Skin of body (tissue), 2 donors: ENCODE results near the gene E2F3. TPM values are rescaled to one million over a fixed set of nuclear protein-coding genes. Genes with fewer than 3 reads are reported as not detected.
A peak's percentile ranks its signal among the peaks of the same experiment; 100 is the strongest.
"Not testable (repeated sequence)": the region's sequence is repeated elsewhere in the genome, so short reads cannot be mapped to it uniquely, and the experiment has no call there.

Source experiments
- DNase-seq: peaks from one replicate; lab custom pipeline; 2025; lab: John Stamatoyannopoulos, UW
- total RNA-seq: library from RNA; depleted of rRNA; stranded (reverse); fragments of >200 nt; gene quantifications from one replicate; pipeline ENCODE4 v1.2.3, GENCODE V29; 2014

The E2F3 gene
- total RNA-seq, 1 donor from 2014 or later = 5.6 TPM

DNA sequence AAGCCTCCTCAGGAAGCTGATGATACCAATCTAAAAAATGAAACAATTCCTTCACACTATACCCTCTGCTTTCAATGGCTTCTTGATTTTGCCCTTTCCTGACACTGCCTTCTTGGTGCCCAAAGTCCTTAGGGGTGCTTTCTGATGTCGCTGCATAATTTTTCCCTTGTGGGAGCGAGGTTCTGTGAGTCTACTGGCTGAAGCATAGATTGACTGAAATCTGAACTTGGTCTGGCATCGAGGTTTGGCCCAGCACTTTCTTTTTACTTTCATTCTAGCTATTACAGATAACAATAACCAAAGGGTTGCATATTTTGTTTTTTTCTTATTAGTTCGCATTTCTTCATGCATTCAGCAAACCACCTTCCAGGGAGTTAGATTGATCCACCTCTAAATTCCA is 65.8 kb downstream of the E2F3 start:
- no peak for DNase-seq

GRCh38 chr6:20468209-20468608 is 66.5 kb downstream of the E2F3 start:
- DNase-seq = no peak

- DNase-seq = no peak
These were observed 71.1 kb downstream of the E2F3 start for GRCh38 chr6:20472748-20473147.

GRCh38 chr6:20473518-20473917 is 71.8 kb downstream of the E2F3 start:
- no peak for DNase-seq

- DNase-seq = no peak
These were observed 73.3 kb downstream of the E2F3 start for GRCh38 chr6:20474874-20475542.

DNA sequence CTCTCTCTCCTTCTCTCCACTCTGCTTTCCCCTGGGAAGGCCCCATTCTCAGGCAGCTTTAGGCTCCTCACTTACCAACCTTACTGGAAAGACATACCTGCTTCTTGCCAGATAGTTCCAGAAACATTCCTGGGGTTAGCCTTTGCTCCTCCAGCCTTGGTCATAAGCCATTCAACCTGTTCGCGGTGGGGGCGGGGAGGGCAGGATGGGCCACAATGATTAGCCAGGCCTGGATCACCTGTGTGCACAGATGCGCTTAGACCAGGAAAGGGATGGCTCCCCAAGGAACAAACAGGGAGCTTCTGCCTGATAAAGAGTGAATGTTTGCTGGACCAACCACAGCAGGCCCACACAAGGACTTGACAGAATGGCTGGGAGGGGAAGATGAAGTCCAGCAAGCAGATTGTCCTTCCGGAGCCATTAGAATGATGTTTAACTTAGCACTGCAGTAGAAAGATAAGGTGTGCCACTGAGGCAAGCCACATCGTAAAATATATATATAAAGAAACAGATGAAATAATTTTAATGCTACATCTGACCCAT is 74.9 kb downstream of the E2F3 start:
- DNase-seq = no peak

DNA sequence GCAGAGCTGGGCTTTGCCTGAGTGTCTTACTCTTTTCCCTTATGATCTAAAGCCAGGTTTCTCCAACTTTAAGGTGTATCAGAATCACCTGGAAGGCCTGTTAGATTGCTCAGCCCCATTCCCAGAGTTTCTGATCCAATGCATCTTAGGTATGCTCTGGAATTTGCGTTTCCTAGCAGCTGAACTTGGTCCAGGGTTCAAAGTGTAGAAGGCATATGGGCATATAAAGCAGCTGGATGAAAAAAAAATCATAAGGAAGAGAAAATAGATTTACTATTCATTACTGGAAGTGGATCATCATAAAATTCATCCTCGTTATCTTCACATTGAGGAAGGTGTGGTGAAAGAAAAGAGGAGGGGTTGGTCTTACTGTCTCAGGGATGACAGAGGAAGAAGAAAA is 75.8 kb downstream of the E2F3 start:
- no peak for DNase-seq

DNA sequence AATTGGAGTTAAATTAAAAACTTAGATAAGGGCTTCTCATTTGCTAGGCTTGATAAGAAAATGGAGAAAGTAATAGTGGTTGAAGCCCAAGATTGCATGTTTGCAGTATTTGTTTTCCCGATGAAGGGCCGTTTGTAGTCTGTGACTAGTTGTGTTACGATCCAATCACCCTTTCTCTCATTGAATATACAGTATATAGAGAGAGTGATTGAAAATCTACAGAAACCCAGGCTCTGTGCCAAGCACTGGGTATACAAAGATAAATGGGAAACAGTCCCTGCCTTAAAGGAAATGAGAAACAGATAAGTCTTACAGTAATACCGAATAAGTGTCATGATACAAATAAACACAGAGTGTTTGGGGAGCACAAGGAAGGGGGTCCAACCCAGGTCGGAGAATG is 77.4 kb downstream of the E2F3 start:
- no peak for DNase-seq

DNA sequence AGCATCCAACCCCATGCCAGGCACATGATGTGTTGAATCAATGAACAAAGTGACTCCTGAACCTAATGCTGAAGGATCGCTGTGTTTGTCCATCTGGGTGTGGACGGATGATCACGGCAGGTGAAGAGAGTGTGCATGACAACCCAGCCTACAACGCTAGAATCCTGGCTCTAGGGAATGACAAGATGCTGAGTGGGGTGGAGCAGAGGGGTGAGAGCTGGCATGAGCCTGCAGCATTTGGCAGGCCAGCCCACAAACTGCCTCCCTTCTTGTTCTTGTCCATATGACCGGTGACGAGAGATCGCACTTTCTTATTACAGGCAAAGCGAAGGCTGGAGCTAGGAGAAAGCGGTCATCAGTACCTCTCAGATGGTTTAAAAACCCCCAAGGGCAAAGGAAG is 77.8 kb downstream of the E2F3 start:
- DNase-seq = no peak

- DNase-seq = no peak
These were observed 79.6 kb downstream of the E2F3 start for GRCh38 chr6:20481281-20481680.

GRCh38 chr6:20483887-20484497 is 82.3 kb downstream of the E2F3 start:
- no peak for DNase-seq

- DNase-seq = no peak
These were observed 85.0 kb downstream of the E2F3 start for GRCh38 chr6:20486641-20487040.

DNA sequence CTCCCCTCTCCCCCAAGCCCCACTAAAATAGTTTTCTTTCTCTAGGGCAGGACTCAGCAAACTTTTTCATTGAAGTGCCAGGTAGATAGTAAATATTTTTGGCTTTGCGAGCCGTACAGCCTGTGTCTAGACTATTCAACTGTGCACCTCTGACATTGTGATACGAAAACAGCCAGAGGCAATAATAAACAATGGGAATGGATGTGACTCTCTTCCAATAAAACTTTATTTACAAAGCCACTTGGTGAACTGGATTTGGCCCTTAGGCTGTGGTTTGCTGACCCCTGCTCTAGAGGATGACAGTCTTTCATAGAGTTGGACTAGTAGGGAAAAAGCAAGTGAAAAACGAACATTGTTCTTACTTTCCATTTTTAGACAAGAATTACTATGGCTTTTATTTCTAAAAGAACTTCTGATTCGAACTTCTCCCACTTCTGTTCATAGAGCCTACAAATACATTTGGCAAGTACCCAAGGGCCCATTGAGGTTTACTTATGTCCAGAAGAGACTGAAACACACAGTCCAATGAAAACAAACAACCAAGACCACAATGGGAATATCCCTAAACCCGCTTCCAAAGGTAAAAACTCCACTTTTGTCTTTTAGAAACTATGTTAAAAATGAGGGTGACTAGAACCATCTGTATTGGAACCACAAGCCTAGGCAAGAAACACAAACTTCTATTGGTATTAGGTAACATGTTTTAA is 86.1 kb downstream of the E2F3 start:
- DNase-seq = no peak

- DNase-seq = no peak
These were observed 88.9 kb downstream of the E2F3 start for GRCh38 chr6:20490591-20490990.

DNA sequence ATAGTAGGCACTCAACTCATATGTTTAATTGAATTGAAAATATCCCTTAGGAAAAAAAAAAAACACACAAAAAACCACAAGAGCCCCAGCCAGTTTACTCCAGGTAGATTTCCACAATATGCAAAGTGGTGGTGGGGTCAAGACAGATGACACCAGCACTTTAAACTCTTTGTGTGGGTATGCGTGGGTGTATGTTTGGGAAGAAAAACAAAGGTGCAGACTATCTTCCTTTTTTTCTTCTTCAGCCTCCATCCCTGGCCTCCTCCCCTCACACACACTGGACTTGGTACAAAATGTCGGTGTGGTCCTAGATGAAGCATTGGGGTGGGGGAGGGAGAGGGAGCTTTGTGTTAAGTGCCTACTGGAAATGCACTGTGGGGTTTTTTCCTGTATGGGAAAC is 90.4 kb downstream of the E2F3 start:
- DNase-seq = no peak

- peak; percentile 9 for DNase-seq
These were observed 95.7 kb downstream of the E2F3 start for GRCh38 chr6:20497216-20498040.

DNA sequence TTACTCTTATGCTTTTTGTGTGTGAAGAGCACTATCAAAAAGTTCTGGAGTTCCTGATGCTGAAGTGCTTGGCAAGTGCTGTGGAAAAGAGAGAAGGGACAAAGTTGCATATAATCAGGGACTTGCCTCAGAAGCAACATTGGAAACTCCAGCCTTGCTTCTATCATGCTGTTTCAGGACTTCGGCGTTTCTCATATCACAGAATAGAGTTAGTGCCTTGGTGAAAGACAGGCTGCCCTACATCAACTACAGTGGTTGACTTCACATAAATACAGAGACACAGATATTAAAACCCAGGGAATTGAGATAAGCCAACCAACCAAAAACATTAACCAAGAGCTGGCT is 96.3 kb downstream of the E2F3 start:
- no peak for DNase-seq

GRCh38 chr6:20509212-20509611 is 107.5 kb downstream of the E2F3 start:
- DNase-seq = no peak

- no peak for DNase-seq
These were observed 110.2 kb downstream of the E2F3 start for GRCh38 chr6:20511852-20512251.

GRCh38 chr6:20525208-20525607 is 123.5 kb downstream of the E2F3 start:
- not testable (repeated sequence) for DNase-seq

GRCh38 chr6:20529086-20529448 is 127.4 kb downstream of the E2F3 start:
- DNase-seq = not testable (repeated sequence)

DNA sequence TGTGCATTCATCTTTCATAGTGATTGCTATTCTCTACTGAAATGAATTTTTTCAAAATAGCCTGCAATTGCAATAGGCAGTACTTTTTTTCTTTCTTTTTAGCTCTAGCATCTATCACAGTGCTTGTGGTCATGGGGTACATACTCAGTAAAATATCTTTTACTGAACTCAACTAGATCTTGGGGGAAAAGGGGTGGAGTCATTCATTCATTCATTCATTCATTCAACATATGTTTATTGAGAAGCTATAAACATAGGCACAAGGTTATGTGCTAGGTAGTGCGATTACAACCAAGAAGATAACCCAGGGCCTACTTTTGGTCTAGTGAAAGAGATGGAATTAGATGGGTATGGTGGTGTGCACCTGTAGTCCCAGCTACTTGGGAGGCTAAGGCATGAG is 131.2 kb downstream of the E2F3 start:
- DNase-seq = no peak
